ENCODE results near the gene MRPL36.

Gene MRPL36

GRCh38 chr5:1805326-1805725 lies 5.7 kb upstream of the MRPL36 start:
- no peak overlapping the region for H3K27ac ChIP-seq

GRCh38 chr5:1804001-1804690 lies 4.5 kb upstream of the MRPL36 start:
- Histone ChIP-seq H4K20me1 (ENCODE audit: insufficient read depth) (no peaks in the 10 kb centered on the region), H3K9ac (no peak overlapping the region), H3K4me3 (IDR thresholded peaks at IDR 0.05; ENCODE audit: insufficient read depth, low read depth, low read length) (no peak overlapping the region), H3K4me1 (ENCODE audit: low read depth, poor library complexity, severe bottlenecking) (peaks cover 12% of the 10 kb centered on the region), H3K79me2 (ENCODE audit: insufficient read depth, low read depth) (peaks cover 85% of the 10 kb centered on the region), H3K36me3 (ENCODE audit: insufficient read depth) (peaks cover 22% of the 10 kb centered on the region; the same call in 1 of the 2 replicates), H3K27me3 (ENCODE audit: insufficient read depth, low read depth) (no peaks in the 10 kb centered on the region), H3K4me2 (no peak overlapping the region), H3K27ac (no peak overlapping the region), H2AFZ (ENCODE audit: low read depth) (no peak overlapping the region)
- TF ChIP-seq CTCF (conservative IDR thresholded peaks at IDR 0.05; ENCODE audit: low read depth, low read length) = no peak

More at GRCh38 chr5:1805326-1805725, 5.7 kb upstream of the MRPL36 start:
- Histone ChIP-seq H3K4me2 (no peak overlapping the region), H4K20me1 (ENCODE audit: insufficient read depth) (no peaks in the 10 kb centered on the region), H3K4me1 (ENCODE audit: low read depth, poor library complexity, severe bottlenecking) (peaks cover 12% of the 10 kb centered on the region), H3K4me3 (IDR thresholded peaks at IDR 0.05; ENCODE audit: insufficient read depth, low read depth, low read length) (no peak overlapping the region), H2AFZ (ENCODE audit: low read depth) (no peak overlapping the region), H3K79me2 (ENCODE audit: insufficient read depth, low read depth) (peaks cover 85% of the 10 kb centered on the region), H3K27me3 (ENCODE audit: insufficient read depth, low read depth) (no peaks in the 10 kb centered on the region), H3K9ac (no peak overlapping the region), H3K36me3 (ENCODE audit: insufficient read depth) (peaks cover 22% of the 10 kb centered on the region; the same call in 1 of the 2 replicates)
- no peak for TF ChIP-seq CTCF (conservative IDR thresholded peaks at IDR 0.05; ENCODE audit: low read depth, low read length)

GRCh38 chr5:1803192-1803591 lies 3.6 kb upstream of the MRPL36 start:
- Histone ChIP-seq H3K4me2 (no peak overlapping the region), H3K79me2 (ENCODE audit: insufficient read depth, low read depth) (peaks cover 89% of the 10 kb centered on the region), H3K4me3 (IDR thresholded peaks at IDR 0.05; ENCODE audit: insufficient read depth, low read depth, low read length) (no peak overlapping the region), H4K20me1 (ENCODE audit: insufficient read depth) (no peaks in the 10 kb centered on the region), H2AFZ (ENCODE audit: low read depth) (no peak overlapping the region), H3K36me3 (ENCODE audit: insufficient read depth) (peaks cover 24% of the 10 kb centered on the region; the same call in 1 of the 2 replicates), H3K4me1 (ENCODE audit: low read depth, poor library complexity, severe bottlenecking) (peaks cover 16% of the 10 kb centered on the region), H3K27ac (no peak overlapping the region), H3K9ac (no peak overlapping the region), H3K27me3 (ENCODE audit: insufficient read depth, low read depth) (no peaks in the 10 kb centered on the region)
- no peak for TF ChIP-seq CTCF (conservative IDR thresholded peaks at IDR 0.05; ENCODE audit: low read depth, low read length)

GRCh38 chr5:1801967-1802295 lies 2.3 kb upstream of the MRPL36 start:
- no peak overlapping the region for H3K4me3 ChIP-seq (IDR thresholded peaks at IDR 0.05; ENCODE audit: insufficient read depth, low read depth, low read length)
- peak overlapping the region; percentile 76; the same call in 1 of the 2 replicates for H2AFZ ChIP-seq (ENCODE audit: low read depth)
- peaks cover 25% of the 10 kb centered on the region; the same call in 1 of the 2 replicates for H3K36me3 ChIP-seq (ENCODE audit: insufficient read depth)
- no peaks in the 10 kb centered on the region for H4K20me1 ChIP-seq (ENCODE audit: insufficient read depth)
- H3K4me1 ChIP-seq (ENCODE audit: low read depth, poor library complexity, severe bottlenecking) = peaks cover 22% of the 10 kb centered on the region
- H3K27me3 ChIP-seq (ENCODE audit: insufficient read depth, low read depth) = no peaks in the 10 kb centered on the region
- peak overlapping the region; percentile 70 for H3K27ac ChIP-seq
- peaks cover 86% of the 10 kb centered on the region for H3K79me2 ChIP-seq (ENCODE audit: insufficient read depth, low read depth)
- H3K9ac ChIP-seq = peak overlapping the region; percentile 90; the same call in 1 of the 2 replicates
- H3K4me2 ChIP-seq = peak overlapping the region; percentile 94
- TF ChIP-seq CTCF (conservative IDR thresholded peaks at IDR 0.05; ENCODE audit: low read depth, low read length) = no peak
